GM12801 (cell line): ENCODE measurements around the gene FADS3.

Experiments used
- CTCF ChIP-seq: IDR thresholded peaks from one replicate; pipeline ENCODE4 v1.5.1; 2011; ENCODE audit warnings: control low read depth; ENCODE audit not compliant: insufficient read length; ENCODE audit errors: extremely low read depth

The FADS3 gene

GRCh38 chr11:61829806-61830205 lies 61.5 kb downstream of the FADS3 start:
- TF ChIP-seq CTCF, result no peak

GRCh38 chr11:61828629-61829407 lies 62.5 kb downstream of the FADS3 start:
- TF ChIP-seq CTCF, result no peak

- TF ChIP-seq CTCF, result no peak
These were observed 63.0 kb downstream of the FADS3 start for GRCh38 chr11:61828379-61828628.

- no peak for TF ChIP-seq CTCF
These were observed 63.6 kb downstream of the FADS3 start, which contains the start of gene FADS2 for GRCh38 chr11:61827571-61828378. Gene FADS2, plus strand, starts transcription at chr11:61828300. Its CDS starts 91 bp downstream, at chr11:61828391.

- TF ChIP-seq CTCF, result no peak
These were observed 64.3 kb downstream of the FADS3 start for GRCh38 chr11:61826930-61827570.
